Measurements from ENCODE around the gene POGZ.

DNA sequence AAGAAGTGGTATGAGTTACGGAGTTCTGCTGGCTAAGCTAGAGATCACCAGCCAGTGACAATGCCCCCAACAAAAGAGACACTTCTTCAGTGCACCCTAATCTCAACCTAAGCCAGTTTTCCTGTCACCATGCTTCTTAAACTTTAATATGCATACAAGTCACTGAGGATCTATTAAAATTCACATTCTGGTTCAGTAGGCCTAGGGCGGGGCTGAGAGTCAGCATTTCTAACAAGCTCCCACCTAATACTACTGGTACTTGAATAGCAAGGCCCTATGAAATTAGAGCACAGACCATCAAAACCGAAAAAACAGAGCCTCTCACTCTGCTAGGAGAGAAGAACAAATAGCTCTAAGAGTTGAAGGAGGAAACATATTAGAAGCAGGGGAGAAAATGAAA, 52.0 kb downstream of the POGZ start:
- TF ChIP-seq, protein P1, sequence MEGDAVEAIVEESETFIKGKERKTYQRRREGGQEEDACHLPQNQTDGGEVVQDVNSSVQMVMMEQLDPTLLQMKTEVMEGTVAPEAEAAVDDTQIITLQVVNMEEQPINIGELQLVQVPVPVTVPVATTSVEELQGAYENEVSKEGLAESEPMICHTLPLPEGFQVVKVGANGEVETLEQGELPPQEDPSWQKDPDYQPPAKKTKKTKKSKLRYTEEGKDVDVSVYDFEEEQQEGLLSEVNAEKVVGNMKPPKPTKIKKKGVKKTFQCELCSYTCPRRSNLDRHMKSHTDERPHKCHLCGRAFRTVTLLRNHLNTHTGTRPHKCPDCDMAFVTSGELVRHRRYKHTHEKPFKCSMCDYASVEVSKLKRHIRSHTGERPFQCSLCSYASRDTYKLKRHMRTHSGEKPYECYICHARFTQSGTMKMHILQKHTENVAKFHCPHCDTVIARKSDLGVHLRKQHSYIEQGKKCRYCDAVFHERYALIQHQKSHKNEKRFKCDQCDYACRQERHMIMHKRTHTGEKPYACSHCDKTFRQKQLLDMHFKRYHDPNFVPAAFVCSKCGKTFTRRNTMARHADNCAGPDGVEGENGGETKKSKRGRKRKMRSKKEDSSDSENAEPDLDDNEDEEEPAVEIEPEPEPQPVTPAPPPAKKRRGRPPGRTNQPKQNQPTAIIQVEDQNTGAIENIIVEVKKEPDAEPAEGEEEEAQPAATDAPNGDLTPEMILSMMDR (conservative IDR thresholded peaks at IDR 0.05; ENCODE audit: low read length): no peak
- no peak for TF ChIP-seq EZH2phosphoT487 (IDR thresholded peaks at IDR 0.05; ENCODE audit: borderline replicate concordance)
